HepG2 (cell line): ENCODE measurements around the gene SLC38A9. TPM values are rescaled to one million over a fixed set of nuclear protein-coding genes. Genes with fewer than 3 reads are reported as not detected.

ENCODE experiments used
- ATAC-seq: fragments of 200-7000 bp; cut with Tn5 transposase; 3 replicates; pipeline ENCODE4 v1.9.1; 2020; ENCODE audit warnings: mild to moderate bottlenecking, moderate library complexity
- BruUV-seq: library from RNA; stranded (reverse); fragments of 400-500 nt; replicated peaks from 2 replicates; lab custom pipeline; 2021; lab: Mats Ljungman, UMichigan
- CTCF ChIA-PET: fragments of 300-600 bp; formaldehyde crosslinking; extraction: SDS; loops from one replicate; lab custom pipeline; 2021; ENCODE audit warnings: low total read pairs, inconsistent platforms, low intra/inter-chr PET ratio; lab: Yijun Ruan, JAX
- POLR2A ChIA-PET: fragments of 350-600 bp; sonication (Branson Sonifier 250); formaldehyde crosslinking; loops from one replicate; lab custom pipeline; 2020; ENCODE audit warnings: antibody characterized with exemption, inconsistent platforms; lab: Yijun Ruan, JAX
- DNase-seq: peaks from one replicate; pipeline ENCODE4 v3.0.0-alpha.2; 2015; ENCODE audit warnings: low spot score
- FAIRE-seq: peaks from 3 replicates; lab custom pipeline; 2011; peaks lifted over from hg19 to GRCh38; lab: Jason Lieb, UNC
- H2AFZ ChIP-seq: one replicate; pipeline ENCODE4 v1.6.1; 2011; ENCODE audit warnings: low read length, inconsistent platforms
- H3K27ac ChIP-seq: fragments of 300-600 bp; 3 replicates; pipeline ENCODE4 v1.8.0; 2011; ENCODE audit warnings: mixed run types, mild to moderate bottlenecking, mixed read lengths, low read length, inconsistent platforms; ENCODE audit not compliant: insufficient read depth; ENCODE audit errors: extremely low read length
- H3K27me3 ChIP-seq, 2 experiments: fragments of 200-600 bp in 1 of 2; 2 replicates in 1 of 2; 3 replicates in 1 of 2; pipeline versions ENCODE4 v1.6.0 to v1.8.0; 2011; ENCODE audit warnings: low read length in 2 of 2, mild to moderate bottlenecking in 2 of 2, moderate library complexity in 2 of 2, inconsistent platforms in 1 of 2; ENCODE audit not compliant: insufficient read depth in 2 of 2, control insufficient read depth in 1 of 2
- H3K36me3 ChIP-seq, 2 experiments: fragments of 200-600 bp in 1 of 2; replicated peaks in 1 of 2; 2 replicates in 1 of 2; 3 replicates in 1 of 2; pipeline versions ENCODE4 v1.5.1 to v1.8.0; 2011; ENCODE audit warnings: low read length in 2 of 2, inconsistent platforms in 1 of 2; ENCODE audit not compliant: insufficient read depth in 2 of 2, control insufficient read depth in 1 of 2
- H3K4me1 ChIP-seq: 2 replicates; pipeline ENCODE4 v1.5.1; 2012; ENCODE audit warnings: low read length, inconsistent platforms; ENCODE audit not compliant: insufficient read depth
- H3K4me2 ChIP-seq: 2 replicates; pipeline ENCODE4 v1.6.0; 2011; ENCODE audit warnings: low read depth, low read length, inconsistent platforms
- H3K4me3 ChIP-seq, 3 experiments: fragments of 200-600 bp in 1 of 3; sonication (generic), shearing (Covaris generic) in 1 of 3; replicated peaks in 1 of 3; 2 replicates each; pipeline ENCODE4 v1.5.1; 2011 to 2016; ENCODE audit warnings: low read length in 3 of 3, inconsistent platforms in 2 of 3, low read depth in 2 of 3, mild to moderate bottlenecking in 2 of 3, control low read depth in 1 of 3, mixed read lengths in 1 of 3; ENCODE audit not compliant: insufficient read depth in 1 of 3
- H3K79me2 ChIP-seq: one replicate; pipeline ENCODE4 v1.6.1; 2011; ENCODE audit warnings: low read length, inconsistent platforms; ENCODE audit not compliant: insufficient read depth
- H3K9ac ChIP-seq: 2 replicates; pipeline ENCODE4 v1.6.0; 2011; ENCODE audit warnings: mild to moderate bottlenecking, low read depth, low read length, inconsistent platforms; ENCODE audit not compliant: insufficient read depth
- H3K9me3 ChIP-seq: 2 replicates; pipeline ENCODE4 v1.5.1; 2012; ENCODE audit warnings: mild to moderate bottlenecking, low read length
- H4K20me1 ChIP-seq: 2 replicates; pipeline ENCODE4 v1.6.0; 2011; ENCODE audit warnings: inconsistent platforms, mild to moderate bottlenecking, low read length, moderate library complexity; ENCODE audit not compliant: insufficient read depth
- DMTF1 ChIP-seq: sonication (generic); formaldehyde crosslinking; IDR thresholded peaks from 2 replicates; pipeline ENCODE4 v1.4.0; 2020; ENCODE audit warnings: mild to moderate bottlenecking, missing genetic modification reagents
- DNMT3B ChIP-seq: conservative IDR thresholded peaks from 2 replicates; pipeline ENCODE4 v1.6.1; 2016; ENCODE audit warnings: missing biosample characterization, control low read depth
- MTA3 ChIP-seq: sonication (generic); formaldehyde crosslinking; IDR thresholded peaks from 2 replicates; pipeline ENCODE4 v1.4.0; 2020; ENCODE audit warnings: missing genetic modification reagents
- NR2F6 ChIP-seq, 2 experiments: IDR thresholded peaks; 2 replicates each; pipeline ENCODE4 v1.6.1; 2016; ENCODE audit warnings: antibody characterized with exemption in 1 of 2, mild to moderate bottlenecking in 1 of 2
- SMYD3 ChIP-seq: sonication (generic); formaldehyde crosslinking; IDR thresholded peaks from 2 replicates; pipeline ENCODE4 v1.8.1; 2023; ENCODE audit warnings: mild to moderate bottlenecking, missing genetic modification reagents
- TFDP2 ChIP-seq: sonication (generic); formaldehyde crosslinking; IDR thresholded peaks from 2 replicates; pipeline ENCODE4 v1.4.0; 2020; ENCODE audit warnings: missing genetic modification reagents
- ZNF234 ChIP-seq: sonication (generic); formaldehyde crosslinking; conservative IDR thresholded peaks from 2 replicates; pipeline ENCODE4 v1.5.1; 2020; ENCODE audit warnings: mild to moderate bottlenecking, missing genetic modification reagents
- ZNF441 ChIP-seq: sonication (generic); formaldehyde crosslinking; IDR thresholded peaks from 2 replicates; pipeline ENCODE4 v1.7.0; 2021; ENCODE audit warnings: missing genetic modification reagents, borderline replicate concordance
- ZSCAN20 ChIP-seq: sonication (generic); formaldehyde crosslinking; IDR thresholded peaks from 2 replicates; pipeline ENCODE4 v1.4.0; 2020; ENCODE audit warnings: missing genetic modification reagents, mild to moderate bottlenecking, borderline replicate concordance
- WGBS: methylation state at CpG from one replicate; pipeline ENCODE4 v1.1.6; 2017; ENCODE audit warnings: low lambda C conversion rate; 5-methylcytosine and 5-hydroxymethylcytosine counted together
- in situ Hi-C: cut with HindIII; loops from 2 replicates; pipeline ENCODE4 v1.10.0; 2017; ENCODE audit warnings: low pct_unique_long_range_greater_than_20kb; ENCODE audit not compliant: extremely low pct_ligation_motif_present
- intact Hi-C: fragments of 100-400 bp; cut with micrococcal nuclease; formaldehyde crosslinking; loops from one replicate; pipeline ENCODE4 v1.10.0; 2022; ENCODE audit not compliant: unreplicated experiment
- polyA plus RNA-seq, 8 experiments: library from polyadenylated mRNA; depleted of rRNA in 3 of 8; stranded (reverse) in 7 of 8; unstranded in 1 of 8; fragments of >200 nt; fragmentation: Illumina TruSeq in 4 of 8; extraction: Trizol in 4 of 8; gene quantifications; 2 replicates each; pipeline versions ENCODE4 v1.2.1 to v1.2.3, GENCODE V29; 2011 to 2016; ENCODE audit warnings: low read depth in 4 of 8, missing spikeins in 1 of 8, mixed read lengths in 1 of 8; ENCODE audit not compliant: insufficient read depth in 1 of 8
- total RNA-seq, 5 experiments: library from RNA; depleted of rRNA; stranded (reverse); fragments of >200 nt; fragmentation: Illumina TruSeq; extraction: Trizol; gene quantifications; 2 replicates each; pipeline ENCODE4 v1.2.3, GENCODE V29; 2016; ENCODE audit warnings: low read depth in 1 of 5
- TF ChIP-seq, protein P1 (sequence below): sonication (generic); formaldehyde crosslinking; IDR thresholded peaks from 2 replicates; pipeline ENCODE4 v1.5.0; 2020; ENCODE audit warnings: mild to moderate bottlenecking, missing genetic modification reagents, borderline replicate concordance
- TF ChIP-seq, protein P2 (sequence below): sonication (generic); formaldehyde crosslinking; IDR thresholded peaks from 2 replicates; pipeline ENCODE4 v1.4.0; 2020; ENCODE audit warnings: missing genetic modification reagents, borderline replicate concordance

Gene SLC38A9
- total and polyA plus RNA-seq, 2 of the 13 experiments (the other 11 are each of a cell fraction or from before 2014, with no cell fraction given) = 19.3 to 36.0 TPM

DNA sequence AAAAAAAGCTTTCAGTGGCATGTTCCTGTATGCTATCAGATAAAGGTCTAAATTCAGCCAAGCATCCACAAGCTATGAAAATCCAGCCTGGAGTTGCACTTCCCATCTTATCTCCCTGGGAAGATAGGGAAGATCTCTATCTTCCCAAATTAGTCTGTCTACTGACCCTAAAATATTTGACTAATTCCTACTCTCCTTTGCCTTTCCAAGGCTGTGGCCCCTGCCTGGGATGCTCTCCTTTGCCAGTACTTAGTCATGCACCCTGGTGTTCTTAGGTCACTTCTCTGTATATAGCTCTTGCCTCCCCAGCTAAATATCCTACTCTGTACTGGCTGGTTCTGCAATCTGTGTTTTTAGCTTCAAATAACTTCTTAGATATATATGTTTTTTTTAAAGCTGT lies 133.4 kb downstream of the SLC38A9 start (continued):
- no peak for TF ChIP-seq DMTF1 (CRISPR knock-in tag)
- TF ChIP-seq, all 625 proteins: peak for 0

DNA sequence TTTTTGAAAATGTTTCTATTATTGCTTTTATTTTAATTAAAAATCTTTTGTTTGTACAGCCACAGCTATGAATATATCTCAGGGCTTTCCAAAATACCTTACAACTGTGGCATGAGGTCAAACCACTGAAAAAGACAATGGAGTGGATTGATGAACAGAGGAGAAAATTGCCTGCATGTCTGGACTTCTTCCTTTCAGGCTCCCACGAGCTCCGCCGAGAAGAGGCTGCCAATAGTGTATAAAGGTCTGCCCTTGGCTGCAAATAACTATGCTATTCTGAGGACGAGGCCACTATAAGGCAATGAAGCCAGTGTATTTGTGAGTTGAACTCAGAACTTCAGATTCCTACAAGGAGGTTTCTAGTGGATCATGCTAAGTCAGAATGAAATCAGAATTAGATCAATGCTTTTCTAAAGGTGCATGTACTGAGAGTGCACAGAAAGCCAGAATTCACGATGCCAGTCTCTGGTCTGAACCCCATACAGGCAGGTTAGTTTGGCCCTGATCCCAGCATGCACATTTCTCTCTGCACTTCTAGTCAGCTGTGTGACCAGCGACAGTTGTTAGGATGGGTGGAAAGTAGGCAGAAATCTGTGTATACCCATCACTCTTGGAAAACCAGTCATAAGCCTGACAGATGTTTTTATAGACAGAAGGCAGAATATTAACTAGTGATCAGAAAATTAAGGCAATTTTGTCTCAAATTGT lies 134.6 kb downstream of the SLC38A9 start:
- 54% methylated on average over 6 of the region's 6 CpGs for WGBS
- peak; percentile 15 for FAIRE-seq
- TF ChIP-seq, protein P1, sequence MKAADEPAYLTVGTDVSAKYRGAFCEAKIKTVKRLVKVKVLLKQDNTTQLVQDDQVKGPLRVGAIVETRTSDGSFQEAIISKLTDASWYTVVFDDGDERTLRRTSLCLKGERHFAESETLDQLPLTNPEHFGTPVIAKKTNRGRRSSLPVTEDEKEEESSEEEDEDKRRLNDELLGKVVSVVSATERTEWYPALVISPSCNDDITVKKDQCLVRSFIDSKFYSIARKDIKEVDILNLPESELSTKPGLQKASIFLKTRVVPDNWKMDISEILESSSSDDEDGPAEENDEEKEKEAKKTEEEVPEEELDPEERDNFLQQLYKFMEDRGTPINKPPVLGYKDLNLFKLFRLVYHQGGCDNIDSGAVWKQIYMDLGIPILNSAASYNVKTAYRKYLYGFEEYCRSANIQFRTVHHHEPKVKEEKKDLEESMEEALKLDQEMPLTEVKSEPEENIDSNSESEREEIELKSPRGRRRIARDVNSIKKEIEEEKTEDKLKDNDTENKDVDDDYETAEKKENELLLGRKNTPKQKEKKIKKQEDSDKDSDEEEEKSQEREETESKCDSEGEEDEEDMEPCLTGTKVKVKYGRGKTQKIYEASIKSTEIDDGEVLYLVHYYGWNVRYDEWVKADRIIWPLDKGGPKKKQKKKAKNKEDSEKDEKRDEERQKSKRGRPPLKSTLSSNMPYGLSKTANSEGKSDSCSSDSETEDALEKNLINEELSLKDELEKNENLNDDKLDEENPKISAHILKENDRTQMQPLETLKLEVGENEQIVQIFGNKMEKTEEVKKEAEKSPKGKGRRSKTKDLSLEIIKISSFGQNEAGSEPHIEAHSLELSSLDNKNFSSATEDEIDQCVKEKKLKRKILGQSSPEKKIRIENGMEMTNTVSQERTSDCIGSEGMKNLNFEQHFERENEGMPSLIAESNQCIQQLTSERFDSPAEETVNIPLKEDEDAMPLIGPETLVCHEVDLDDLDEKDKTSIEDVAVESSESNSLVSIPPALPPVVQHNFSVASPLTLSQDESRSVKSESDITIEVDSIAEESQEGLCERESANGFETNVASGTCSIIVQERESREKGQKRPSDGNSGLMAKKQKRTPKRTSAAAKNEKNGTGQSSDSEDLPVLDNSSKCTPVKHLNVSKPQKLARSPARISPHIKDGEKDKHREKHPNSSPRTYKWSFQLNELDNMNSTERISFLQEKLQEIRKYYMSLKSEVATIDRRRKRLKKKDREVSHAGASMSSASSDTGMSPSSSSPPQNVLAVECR (CRISPR knock-in tag) = no peak
- TF ChIP-seq ZSCAN20 (CRISPR knock-in tag) = no peak
- no peak for TF ChIP-seq ZNF234 (CRISPR knock-in tag)
- no peak for TF ChIP-seq NR2F6 (IDR thresholded peaks at IDR 0.05)
- no peak for TF ChIP-seq NR2F6 (CRISPR knock-in tag; IDR thresholded peaks at IDR 0.05)
- no peak for TF ChIP-seq SMYD3 (CRISPR knock-in tag)
- no peak for TF ChIP-seq TFDP2 (CRISPR knock-in tag)
- no peak for TF ChIP-seq MTA3 (CRISPR knock-in tag)
- no peak for TF ChIP-seq DNMT3B (CRISPR knock-in tag)
- TF ChIP-seq ZNF441 (CRISPR knock-in tag) = no peak
- TF ChIP-seq, protein P2, sequence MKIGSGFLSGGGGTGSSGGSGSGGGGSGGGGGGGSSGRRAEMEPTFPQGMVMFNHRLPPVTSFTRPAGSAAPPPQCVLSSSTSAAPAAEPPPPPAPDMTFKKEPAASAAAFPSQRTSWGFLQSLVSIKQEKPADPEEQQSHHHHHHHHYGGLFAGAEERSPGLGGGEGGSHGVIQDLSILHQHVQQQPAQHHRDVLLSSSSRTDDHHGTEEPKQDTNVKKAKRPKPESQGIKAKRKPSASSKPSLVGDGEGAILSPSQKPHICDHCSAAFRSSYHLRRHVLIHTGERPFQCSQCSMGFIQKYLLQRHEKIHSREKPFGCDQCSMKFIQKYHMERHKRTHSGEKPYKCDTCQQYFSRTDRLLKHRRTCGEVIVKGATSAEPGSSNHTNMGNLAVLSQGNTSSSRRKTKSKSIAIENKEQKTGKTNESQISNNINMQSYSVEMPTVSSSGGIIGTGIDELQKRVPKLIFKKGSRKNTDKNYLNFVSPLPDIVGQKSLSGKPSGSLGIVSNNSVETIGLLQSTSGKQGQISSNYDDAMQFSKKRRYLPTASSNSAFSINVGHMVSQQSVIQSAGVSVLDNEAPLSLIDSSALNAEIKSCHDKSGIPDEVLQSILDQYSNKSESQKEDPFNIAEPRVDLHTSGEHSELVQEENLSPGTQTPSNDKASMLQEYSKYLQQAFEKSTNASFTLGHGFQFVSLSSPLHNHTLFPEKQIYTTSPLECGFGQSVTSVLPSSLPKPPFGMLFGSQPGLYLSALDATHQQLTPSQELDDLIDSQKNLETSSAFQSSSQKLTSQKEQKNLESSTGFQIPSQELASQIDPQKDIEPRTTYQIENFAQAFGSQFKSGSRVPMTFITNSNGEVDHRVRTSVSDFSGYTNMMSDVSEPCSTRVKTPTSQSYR (CRISPR knock-in tag) = no peak

More for the DNA sequence above, 134.6 kb downstream of the SLC38A9 start:
- in situ Hi-C loops = no loop called here
- Histone ChIP-seq H3K4me1 (peaks cover 26% of the 10 kb centered on the region), H3K27ac (no peak overlapping the region), H4K20me1 (no peaks in the 10 kb centered on the region), H3K9me3 (no peaks in the 10 kb centered on the region), H3K4me2 (no peak overlapping the region), H3K4me3 (no peak overlapping the region), H2AFZ (no peak overlapping the region), H3K36me3 (no peaks in the 10 kb centered on the region), H3K9ac (no peak overlapping the region), H3K79me2 (no peaks in the 10 kb centered on the region), H3K27me3 (no peaks in the 10 kb centered on the region)
- ChIA-PET POLR2A (no interaction called here), CTCF (no interaction called here)
- BruUV-seq = no TSS peak
- ATAC-seq (no peak), DNase-seq (no peak)
- intact Hi-C loops = no loop called here
